ENCODE data around the gene PLEKHB1.

GRCh38 chr11:73597336-73597955, 48.9 kb upstream of the PLEKHB1 start:
- TF ChIP-seq CTCF (IDR thresholded peaks at IDR 0.05; ENCODE audit: low read depth, low read length) (no peak), EZH2phosphoT487 (IDR thresholded peaks at IDR 0.05; ENCODE audit: low read depth) (no peak)
